NCI-H128 (cell line): ENCODE results near the gene PEMT.

Source experiments
- DNase-seq: peaks from one replicate; lab custom pipeline; 2025; ENCODE audit not compliant: unreplicated experiment; lab: John Stamatoyannopoulos, UW

PEMT gene

DNA sequence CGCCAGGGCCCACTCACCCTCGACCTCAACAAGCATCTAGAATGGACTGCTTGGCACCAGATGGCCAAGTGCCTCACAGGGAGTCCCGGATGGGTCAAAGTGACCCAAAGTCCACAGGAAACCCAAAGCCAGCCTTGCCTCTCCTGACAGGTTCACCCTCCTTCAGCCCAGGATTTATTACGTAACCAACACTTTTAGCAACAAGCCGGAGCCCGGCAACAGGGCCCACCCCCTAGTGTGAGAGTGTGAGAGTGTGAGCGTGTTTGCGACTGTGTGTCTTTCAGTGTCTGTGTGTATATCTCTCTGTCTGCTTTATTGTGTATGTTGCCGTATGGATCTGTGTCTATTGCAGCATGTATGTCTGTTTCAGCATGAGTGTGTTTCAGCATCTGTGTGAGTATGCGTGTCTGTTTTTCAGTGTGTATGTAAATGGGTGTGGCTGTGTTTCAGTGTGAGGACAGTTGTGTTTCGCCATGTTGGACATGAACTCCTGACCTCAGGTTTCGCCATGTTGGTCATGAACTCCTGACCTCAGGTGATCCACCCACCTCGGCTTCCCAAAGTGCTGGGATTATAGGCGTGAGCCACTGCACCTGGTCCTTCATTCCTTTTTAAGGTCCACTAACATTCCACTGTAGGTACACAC, 13.7 kb upstream of the PEMT start:
- DNase-seq: no peak

DNA sequence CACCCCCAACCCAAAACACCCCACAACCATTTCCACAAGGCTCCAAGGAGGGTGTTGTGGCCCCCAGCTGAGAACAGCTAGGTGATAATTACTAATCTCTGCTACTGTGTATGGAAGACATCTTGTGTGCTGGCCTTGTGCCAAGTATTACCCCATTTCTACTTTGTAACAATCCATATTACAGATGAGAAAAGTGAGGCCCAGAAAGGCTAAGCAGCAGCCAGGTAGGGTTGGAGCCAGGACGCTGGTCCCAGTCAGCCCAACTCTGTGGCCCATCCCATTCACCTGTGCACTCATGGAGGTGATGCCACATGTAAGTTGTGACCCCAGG, 12.4 kb upstream of the PEMT start:
- no peak for DNase-seq

DNA sequence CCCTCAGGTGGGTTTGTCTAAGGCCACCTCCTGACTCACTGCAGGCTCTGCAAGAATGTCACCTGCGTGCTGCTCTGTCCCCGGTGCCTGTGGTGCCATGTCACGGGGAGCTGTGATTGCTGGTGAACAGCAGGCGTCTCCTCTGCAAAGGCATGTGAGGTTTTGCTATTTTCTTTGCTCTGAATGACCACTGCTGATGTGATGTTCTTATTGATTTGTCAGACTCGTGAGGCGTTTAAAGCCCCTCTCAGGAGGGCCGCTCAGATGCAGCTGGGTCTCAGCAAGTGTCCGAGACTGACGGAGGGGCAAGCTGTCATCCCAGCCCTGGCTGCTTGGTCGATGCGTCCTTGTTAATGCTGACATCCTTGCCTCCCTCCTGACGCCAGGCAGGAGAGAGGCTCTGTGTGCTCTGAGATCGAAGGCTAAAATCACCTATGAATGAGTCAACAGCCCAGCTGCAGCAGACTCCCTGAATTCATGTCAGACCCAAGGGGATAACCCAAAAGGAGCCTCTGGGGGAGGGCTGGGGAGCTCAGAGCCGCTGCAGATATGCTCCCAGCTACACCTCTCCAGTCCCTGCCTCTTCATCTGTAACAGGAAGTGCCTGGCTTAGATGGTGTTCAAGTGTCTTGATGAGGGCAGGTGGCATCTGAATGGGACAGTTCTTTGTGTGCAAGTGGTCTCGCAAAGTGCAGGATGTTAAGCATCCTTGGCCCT, 11.8 kb upstream of the PEMT start:
- no peak for DNase-seq

DNA sequence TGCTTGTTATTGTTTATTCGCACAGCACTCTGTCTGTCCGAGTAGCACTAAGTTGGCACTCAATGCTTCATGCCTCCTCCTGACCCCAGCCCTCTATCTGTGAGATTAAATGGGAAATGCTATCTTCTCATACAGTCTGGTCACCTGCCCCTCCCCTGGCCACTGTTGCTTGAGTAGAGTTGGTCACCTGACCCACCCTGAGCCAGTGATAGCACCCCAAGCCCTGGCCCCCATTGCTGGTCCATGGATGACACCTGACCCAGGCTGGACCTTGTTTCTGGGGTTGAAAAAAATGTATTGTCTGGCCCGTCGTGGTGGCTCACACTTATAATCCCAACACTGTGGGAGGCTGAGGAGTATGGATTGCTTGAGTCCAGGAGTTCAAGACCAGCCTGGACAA, 8.5 kb upstream of the PEMT start:
- DNase-seq: no peak

DNA sequence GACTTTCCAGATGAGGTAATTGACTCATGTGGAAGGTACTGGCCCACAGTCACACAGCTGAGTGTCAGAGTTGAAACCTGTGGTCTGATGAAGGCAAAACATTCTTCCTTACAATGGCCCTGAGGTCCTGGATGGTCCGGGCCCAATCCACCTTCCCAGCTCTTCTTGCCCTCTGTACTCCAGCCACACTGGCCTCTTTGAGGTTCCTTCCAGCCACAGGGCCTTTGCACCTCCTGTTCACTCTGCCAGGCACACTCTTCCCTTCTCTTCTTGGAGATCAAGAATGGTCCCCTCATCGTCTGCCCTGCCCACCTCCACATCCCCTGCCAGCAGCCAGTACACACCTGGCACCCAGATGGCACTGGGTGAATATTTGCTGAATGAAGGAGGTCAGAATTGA, 6.5 kb upstream of the PEMT start:
- no peak for DNase-seq

DNA sequence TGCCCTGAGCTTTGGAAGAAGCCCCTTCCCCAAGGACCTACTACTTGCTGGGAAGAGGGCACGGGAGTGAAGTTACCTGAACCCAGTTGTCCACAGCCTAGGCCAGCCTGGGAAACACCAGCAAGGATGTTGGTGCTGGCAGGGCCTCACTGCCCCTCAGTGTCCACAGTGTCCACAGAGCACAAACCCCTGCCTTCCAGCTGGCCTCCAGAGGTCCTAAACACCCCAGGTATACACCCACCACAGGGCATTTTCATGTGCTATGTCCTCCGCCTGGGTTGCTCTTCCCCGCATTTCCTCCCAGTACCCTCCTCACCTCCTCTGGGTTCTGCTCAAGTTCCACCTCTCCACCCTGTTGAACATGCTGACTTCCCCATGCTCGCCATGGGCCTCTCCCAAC, 4.2 kb upstream of the PEMT start:
- DNase-seq: no peak

DNA sequence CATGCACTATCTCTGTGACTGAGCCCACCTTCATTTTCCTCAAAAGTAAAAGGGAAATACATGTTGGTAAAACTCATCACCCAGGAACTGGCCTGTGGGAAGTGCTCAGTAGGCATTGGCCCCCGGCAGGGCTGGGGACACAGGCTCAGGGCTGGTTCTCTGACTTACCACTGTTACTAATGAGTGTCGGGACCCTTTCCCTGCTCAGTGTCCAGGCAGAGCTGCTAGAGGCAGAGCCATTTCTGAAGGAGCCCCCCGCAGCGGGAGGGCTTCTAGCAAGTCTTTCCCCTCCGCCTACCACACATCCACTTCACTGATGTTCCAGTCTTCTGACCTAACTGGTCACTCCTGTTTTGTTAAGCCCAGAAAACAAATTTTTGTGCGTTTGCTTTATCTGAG, 1.7 kb upstream of the PEMT start:
- no peak for DNase-seq

DNA sequence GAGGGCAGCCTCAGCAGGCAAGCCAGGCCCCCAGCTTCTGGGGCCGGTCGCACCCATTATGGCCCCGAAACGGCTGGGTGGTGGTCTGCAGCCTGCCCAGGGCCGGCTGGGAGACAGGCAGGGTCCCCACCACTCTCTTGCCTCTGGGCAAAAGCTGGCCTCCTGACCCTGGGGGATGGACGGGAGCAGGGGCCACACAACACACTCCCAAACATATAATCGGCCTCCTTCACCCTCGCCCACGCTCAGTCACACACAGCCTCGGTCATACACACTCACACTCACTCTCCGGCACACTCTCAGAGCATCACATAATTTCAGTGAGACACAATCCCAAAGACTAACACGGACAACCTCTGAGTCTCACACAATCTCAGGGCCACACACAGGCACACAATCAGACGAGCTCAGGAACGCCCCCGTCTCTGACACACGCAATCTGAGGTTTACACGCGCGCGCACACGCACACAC, 589 bp downstream of the PEMT start:
- DNase-seq: no peak

DNA sequence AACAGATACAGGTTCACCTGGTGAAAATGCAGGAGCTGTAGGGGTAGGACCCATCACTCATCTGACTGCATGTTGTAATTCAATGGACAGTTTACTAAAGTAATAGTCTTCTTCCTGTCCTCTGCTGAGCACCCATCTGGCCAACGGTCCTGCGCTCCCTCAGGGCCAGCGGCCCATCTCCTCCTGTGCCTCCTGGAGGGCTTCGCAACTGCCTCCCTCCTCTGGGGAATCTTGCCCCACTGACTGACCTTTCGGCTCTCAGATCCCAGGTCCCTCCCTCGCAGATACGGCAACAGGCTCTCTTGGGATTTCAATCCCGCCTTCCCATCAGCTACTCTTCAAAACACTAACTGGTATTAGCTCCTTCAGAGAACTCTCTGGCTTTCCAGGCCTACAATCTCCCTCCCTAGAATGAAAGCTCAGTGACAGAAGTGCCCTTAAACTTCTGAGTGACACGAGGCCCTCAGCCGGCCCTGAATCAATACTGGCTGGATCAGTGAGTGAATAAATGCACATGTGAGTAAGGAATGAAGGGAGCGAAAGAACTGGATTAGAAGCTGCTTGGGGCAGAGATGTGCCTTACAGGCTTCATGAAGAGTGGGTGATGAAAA, 1.3 kb downstream of the PEMT start:
- DNase-seq: no peak

DNA sequence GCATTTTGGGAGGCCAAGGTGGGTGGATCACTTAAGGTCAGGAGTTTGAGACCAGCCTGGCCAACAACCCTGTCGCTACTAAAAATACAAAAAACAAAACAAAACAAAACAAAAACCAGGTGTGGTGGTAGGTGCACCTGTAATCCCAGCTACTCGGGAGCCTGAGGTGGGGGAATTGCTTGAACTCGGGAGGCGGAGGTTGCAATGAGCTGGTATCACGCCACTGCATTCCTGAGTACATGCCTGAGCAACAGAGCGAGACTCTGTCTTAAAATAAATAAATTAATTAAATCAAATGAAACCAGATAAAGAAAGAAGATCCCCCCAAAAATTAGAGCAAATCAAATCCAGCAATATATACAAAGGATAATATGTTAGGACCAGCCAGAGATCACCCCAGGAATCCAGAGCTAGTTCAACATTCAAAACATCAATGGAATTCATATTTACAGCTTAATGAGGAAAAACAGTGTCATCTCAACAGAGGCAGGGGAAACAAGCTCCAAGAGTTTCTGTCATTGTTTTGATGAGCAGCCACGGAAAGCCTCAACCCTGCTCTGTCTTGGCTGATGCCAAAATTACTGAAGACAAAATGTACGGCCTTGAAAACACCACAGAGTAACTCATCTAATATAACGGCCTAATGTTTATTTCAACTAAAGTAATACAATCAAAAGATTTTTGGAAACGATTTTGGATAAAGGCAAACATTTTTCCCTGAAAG, 3.7 kb downstream of the PEMT start:
- DNase-seq: no peak

DNA sequence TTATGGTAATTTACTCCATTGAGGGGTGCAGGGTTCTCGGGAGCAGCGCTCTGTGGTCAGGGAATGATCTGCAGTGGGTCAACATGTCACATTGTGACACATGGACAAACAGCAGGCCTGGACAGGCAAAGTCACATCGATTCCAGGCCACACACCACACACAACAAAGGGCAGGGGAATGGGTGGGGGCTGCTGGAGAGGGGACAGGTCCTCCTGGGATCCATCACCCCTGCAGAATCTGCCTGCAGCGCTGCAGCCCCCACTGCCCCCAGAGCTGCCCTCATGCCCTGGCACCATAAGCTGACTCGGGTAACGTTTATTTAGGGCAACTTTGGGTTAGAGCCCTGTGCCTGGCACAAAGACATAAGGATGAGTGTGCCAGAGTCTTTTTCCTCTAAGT, 9.1 kb downstream of the PEMT start:
- DNase-seq: no peak

DNA sequence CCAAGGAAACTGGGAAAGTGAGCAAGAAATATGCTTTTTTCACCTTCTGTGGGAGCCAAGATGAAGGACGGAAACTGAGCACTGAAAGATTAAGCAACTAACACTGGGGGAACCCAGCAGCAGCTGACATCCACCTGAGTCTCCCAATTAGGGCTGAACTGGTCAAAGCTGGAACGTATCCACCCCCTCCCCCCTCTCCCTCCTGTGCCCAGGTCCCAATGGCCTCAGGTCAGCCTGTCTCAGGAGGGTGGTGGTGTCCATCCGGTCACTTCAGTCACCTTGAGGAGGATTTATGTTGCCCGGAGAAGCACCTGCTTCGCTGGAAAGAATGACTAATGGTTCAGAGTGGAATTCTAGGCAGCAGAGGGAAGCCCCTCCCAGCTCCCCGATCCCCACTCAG, 10.0 kb downstream of the PEMT start:
- no peak for DNase-seq

DNA sequence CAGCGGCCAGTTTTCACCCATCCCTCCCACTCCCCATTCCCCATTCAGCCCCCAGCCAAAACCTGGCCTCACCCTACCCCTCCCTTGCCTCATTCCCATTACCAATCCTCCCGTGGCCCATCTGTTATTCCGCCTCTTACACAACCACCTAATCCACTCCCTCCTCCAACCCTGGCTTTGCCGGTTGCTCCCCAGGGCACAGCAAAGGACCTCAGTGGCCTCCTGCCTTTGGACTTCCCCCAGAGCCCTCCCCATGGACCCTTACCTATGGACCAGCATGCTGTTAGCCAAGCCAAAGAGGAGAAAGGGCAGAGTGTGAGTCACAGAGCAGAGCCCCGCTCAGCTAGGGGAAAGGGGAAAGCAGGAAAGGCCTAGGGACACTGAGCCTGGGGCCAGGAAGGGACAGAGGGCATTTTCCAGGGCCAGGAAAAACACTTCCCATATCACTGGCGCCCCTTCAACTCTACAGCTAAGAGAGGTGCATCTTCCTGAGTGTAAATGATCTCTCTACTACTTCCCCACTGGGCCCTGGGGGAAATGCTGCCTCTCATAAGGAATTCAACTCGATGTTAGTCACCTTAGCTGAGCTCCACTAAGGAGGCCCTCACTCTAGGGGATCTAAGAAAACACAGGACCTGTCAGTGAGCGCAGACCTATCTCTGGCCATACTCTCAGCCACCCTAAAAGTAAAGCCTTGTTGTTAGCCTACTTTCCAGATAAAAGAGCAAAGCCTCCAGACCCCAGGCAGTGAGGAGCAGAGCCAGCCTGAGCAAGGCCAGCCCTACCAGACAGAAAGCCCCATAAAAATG, 10.6 kb downstream of the PEMT start:
- DNase-seq: no peak

DNA sequence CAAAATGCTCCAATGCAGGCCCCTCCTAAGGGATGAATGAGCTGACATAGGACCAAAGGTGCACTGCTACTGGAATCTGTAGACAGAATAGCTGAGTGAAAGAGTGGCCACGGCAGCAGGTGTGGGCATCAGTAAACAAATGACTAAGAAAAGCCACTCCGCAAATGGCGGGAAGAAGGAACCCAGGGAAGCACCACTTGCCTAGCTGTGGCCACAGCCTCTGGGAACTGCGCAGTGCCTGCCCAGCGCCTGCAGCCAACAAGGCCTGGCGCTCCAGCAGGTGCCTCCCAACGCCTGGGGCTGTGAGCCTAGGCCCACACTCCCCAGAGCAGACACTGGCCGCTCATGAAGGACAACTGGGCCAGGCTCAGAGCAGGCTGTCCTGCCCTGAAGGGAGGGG, 11.8 kb downstream of the PEMT start:
- no peak for DNase-seq

DNA sequence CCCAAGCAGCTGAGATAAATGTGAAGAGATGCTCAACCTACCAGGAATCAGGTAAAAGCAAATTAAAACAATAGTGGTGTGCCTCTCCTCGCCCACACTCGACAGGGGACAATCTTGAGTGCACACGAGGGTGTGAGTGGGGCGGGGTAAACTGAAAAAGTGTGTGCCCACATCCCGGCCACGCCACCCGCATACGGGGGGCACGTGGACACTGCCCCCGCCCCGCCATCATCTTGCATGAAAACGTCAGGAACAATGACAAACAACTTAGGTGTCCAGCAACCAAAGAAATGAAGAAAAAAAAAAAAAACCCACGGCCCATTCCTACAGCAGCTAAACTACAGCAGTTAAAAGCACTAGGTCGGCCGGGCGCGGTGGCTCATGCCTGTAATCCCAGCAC, 14.1 kb downstream of the PEMT start:
- no peak for DNase-seq

DNA sequence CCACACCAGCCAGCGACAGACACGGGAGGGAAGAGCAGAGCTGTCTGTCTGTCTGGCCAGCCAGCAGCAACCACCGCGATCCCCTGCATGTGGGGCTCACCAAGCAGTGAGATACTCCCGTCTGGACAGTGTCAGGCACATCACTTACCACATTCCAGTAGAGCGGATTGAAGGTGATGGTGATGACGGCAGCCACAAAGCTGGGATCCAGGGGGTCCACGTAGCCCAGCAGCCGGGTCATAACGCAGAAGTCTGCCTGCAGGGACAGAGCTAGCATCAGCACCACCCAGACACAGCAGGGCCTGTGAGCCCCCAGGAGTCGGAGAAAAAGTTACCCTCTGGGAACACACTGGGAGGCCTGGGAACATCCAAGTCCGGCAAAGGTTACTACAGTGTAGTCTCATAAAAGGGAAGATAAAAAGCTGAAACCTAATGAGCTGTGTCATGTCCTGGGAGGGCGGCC, 14.7 kb downstream of the PEMT start:
- DNase-seq: no peak

DNA sequence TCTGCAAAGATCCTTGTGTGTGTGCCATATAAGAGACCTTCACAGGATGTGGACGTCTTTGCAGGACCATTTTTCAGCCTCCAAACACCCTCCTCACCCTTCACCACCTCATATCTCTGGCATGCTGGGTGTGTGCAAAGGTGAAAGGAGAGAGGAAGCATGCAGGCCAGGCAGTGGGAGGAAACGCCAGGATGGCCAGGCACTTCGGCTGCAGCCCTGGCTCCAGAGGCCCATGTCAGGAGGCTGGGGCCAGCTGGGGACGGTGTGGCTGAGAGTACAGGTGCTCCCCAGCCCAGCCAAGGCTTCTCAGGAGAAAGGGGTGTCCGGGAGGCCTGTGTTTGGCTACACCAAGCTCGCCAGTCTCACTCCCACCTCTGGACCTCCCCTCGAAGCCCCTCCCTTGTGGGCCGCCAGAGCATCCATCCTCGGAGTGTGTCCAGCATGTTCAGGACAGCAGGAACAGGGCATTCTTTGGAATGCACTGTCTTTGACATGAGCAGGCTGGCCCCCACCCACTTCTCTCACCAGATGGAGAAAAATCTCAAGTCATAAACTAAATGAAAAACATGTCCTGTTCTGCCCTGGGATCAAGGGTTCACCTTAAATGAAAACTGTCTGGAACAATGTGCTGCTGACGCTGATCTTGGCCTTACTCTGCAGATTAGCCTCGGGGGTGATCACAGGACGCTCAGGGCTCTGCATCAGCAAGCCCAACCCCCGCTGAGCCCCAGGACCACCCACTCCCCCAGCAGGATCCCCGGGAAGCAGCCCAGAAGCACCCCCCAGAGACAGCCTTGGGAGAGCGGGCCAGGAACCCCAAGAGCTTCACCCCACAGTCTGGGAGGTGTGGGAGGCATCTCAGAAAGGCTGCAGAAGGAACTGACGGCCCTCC, 15.9 kb downstream of the PEMT start:
- DNase-seq: no peak

DNA sequence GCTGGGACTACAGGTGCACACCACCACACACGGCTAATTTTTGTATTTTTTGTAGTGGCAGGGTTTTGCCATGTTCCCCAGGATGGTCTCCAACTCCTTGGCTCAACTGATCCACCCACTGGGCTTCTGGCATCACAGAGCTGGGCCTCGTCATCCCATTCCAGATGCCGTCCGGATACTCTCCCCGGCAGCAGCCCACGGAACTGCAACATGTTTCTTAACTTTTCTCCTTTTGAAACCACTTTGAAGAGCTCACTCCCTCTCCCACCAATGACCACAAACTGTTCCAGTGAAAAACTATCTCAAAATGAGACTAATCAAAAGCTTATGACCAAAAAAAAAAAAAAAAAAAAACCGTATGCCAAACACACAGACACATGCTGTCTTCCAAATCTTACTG, 17.6 kb downstream of the PEMT start:
- no peak for DNase-seq

DNA sequence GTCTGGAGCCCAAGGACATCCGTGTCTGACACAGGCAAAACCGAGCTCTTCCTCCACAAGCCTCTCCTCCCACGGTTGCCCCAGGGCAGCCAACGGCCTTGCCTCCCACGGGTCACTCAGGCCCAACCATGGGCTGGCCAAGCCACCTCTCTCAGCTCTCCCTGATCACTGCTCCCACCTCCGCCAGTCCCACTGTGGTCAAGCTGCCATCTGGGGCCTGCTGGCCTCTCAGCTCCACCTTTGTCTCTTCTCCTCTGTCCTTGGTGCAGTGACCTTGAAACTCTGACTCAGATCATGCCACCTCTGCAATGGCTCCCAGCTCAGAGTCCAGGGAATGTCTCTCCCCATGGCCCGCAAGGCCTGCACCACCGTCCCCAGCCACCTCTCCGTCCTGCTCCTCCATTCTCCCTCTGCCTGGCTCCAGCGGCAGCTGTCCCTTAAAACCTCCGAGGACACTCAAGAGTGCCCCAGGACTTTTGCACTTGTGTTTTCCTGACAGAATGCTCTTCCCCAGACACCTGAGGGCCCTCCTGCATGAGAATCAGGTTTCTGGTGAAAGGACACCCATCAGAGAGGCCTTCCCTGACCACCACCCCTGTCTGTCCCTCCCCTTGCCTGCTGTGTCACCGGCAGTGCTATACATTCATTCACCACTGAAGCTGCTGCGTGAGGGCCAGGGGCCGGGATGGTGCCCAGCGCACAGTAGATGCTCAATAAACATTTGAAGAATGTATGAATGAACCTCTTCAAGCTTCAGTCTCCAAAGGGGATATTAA, 19.3 kb downstream of the PEMT start:
- no peak for DNase-seq
